Panc1 (cell line): Measurements from ENCODE around the gene FBXO45. TPM values are rescaled to one million over a fixed set of nuclear protein-coding genes. Genes with fewer than 3 reads are reported as not detected.
A peak's percentile ranks its signal among the peaks of the same experiment; 100 is the strongest.
"Not testable (repeated sequence)": the region's sequence is repeated elsewhere in the genome, so short reads cannot be mapped to it uniquely, and the experiment has no call there.

Source experiments
- ATAC-seq: fragments of 200-7000 bp; cut with Tn5 transposase; 2 replicates; pipeline ENCODE4 v1.9.1; 2020; ENCODE audit warnings: mild to moderate bottlenecking, moderate library complexity
- BruUV-seq: library from RNA; stranded (reverse); fragments of 400-500 nt; replicated peaks from 2 replicates; lab custom pipeline; 2021; lab: Mats Ljungman, UMichigan
- CTCF ChIA-PET: fragments of 300-600 bp; sonication (Branson Sonifier 250); formaldehyde crosslinking; loops from one replicate; lab custom pipeline; 2022; ENCODE audit warnings: antibody characterized with exemption; lab: Charles Lee
- POLR2A ChIA-PET: fragments of 300-600 bp; sonication (Branson Sonifier 250); formaldehyde crosslinking; loops from one replicate; lab custom pipeline; 2022; ENCODE audit warnings: antibody characterized with exemption; lab: Charles Lee
- DNase-seq: peaks from one replicate; pipeline ENCODE4 v3.0.0-alpha.2; 2010; ENCODE audit warnings: low read depth, low spot score
- H3K27ac ChIP-seq: 2 replicates; pipeline ENCODE4 v1.5.1; 2011; ENCODE audit warnings: mild to moderate bottlenecking, low read length, inconsistent platforms
- H3K27me3 ChIP-seq: fragments of 200-500 bp; sonication (Bioruptor generic); 2 replicates; pipeline ENCODE4 v1.6.0; 2014; ENCODE audit warnings: low read length, inconsistent platforms; ENCODE audit not compliant: control insufficient read depth, insufficient read depth
- H3K36me3 ChIP-seq: fragments of 200-500 bp; sonication (Bioruptor generic); 2 replicates; pipeline ENCODE4 v1.5.1; 2014; ENCODE audit warnings: inconsistent platforms, mild to moderate bottlenecking, low read length, moderate library complexity; ENCODE audit not compliant: control insufficient read depth, insufficient read depth
- H3K4me1 ChIP-seq: 2 replicates; pipeline ENCODE4 v1.5.1; 2011; ENCODE audit warnings: inconsistent platforms, mild to moderate bottlenecking, low read length, moderate library complexity; ENCODE audit not compliant: control insufficient read depth, insufficient read depth
- H3K4me3 ChIP-seq, 2 experiments: 2 replicates each; pipeline ENCODE4 v1.5.1; 2011 to 2012; ENCODE audit warnings: low read depth in 2 of 2, low read length in 2 of 2, mild to moderate bottlenecking in 2 of 2, inconsistent platforms in 1 of 2, moderate library complexity in 1 of 2
- H3K9me3 ChIP-seq: fragments of 200-500 bp; sonication (Bioruptor generic); 2 replicates; pipeline ENCODE4 v1.5.1; 2014; ENCODE audit warnings: low read depth, mild to moderate bottlenecking, inconsistent platforms, low read length, moderate library complexity; ENCODE audit not compliant: control insufficient read depth, insufficient read depth
- CTCF ChIP-seq: fragments of 450-650 bp; IDR thresholded peaks from 2 replicates; pipeline ENCODE4 v1.5.1; 2017; ENCODE audit warnings: mild to moderate bottlenecking
- POLR2AphosphoS5 ChIP-seq: IDR thresholded peaks from 2 replicates; pipeline ENCODE4 v1.6.1; 2012; ENCODE audit warnings: mild to moderate bottlenecking, low read depth, low read length, moderate library complexity
- REST ChIP-seq, 2 experiments: IDR thresholded peaks; 2 replicates each; pipeline ENCODE4 v1.6.1; 2011 to 2012; ENCODE audit warnings: low read depth in 2 of 2, control low read depth in 1 of 2, low read length in 1 of 2, mild to moderate bottlenecking in 1 of 2, moderate library complexity in 1 of 2; ENCODE audit not compliant: insufficient read depth in 1 of 2
- SIN3A ChIP-seq: IDR thresholded peaks from 2 replicates; pipeline ENCODE4 v1.6.1; 2012; ENCODE audit warnings: low read depth, mild to moderate bottlenecking, low read length, moderate library complexity, borderline replicate concordance; ENCODE audit not compliant: insufficient read depth
- TCF7L2 ChIP-seq: IDR thresholded peaks from 2 replicates; pipeline ENCODE4 v1.6.1; 2011; ENCODE audit warnings: mild to moderate bottlenecking, low read depth, low read length, inconsistent platforms
- in situ Hi-C: cut with HindIII; loops from 2 replicates; pipeline ENCODE4 v1.10.0; 2016; ENCODE audit warnings: low sequenced_read_pairs, low pct_unique_long_range_greater_than_20kb
- intact Hi-C: fragments of 100-400 bp; cut with micrococcal nuclease; formaldehyde crosslinking; loops from one replicate; pipeline ENCODE4 v1.10.0; 2022; ENCODE audit not compliant: unreplicated experiment
- total RNA-seq: library from RNA; stranded (reverse); gene quantifications from one replicate; pipeline ENCODE4 v1.2.1, GENCODE V29; 2021; ENCODE audit not compliant: unreplicated experiment

Gene FBXO45
- total RNA-seq, 1 experiment from 2014 or later = 21.6 TPM

DNA sequence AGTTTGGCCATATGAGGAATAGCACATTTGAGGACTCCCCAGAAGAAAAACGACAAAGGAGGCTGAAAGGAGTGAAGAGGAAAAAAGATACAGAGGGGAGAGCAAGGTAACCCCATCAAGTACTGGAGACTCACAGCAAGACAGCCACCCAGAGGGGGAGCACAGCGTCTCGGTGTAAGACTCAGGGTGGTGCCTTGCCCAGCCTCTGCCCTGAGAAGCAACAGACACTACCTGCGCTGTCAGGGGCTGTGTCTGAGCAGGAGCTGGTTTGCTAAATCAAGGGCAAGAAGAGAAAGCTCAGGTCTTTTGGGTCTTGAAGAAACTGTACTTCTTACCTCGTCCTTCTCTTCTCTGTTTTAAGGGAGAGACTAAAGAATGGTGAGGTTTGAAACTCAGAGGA lies 27.9 kb downstream of the FBXO45 start:
- no peaks in the 10 kb centered on the region for H3K9me3 ChIP-seq
- no peaks in the 10 kb centered on the region for H3K4me1 ChIP-seq
- no peak for TF ChIP-seq TCF7L2
- no peak for TF ChIP-seq SIN3A
- TF ChIP-seq CTCF = no peak
- TF ChIP-seq POLR2AphosphoS5 = no peak
- TF ChIP-seq REST (IDR thresholded peaks at IDR 0.05; ENCODE audit: insufficient read depth in 1 of 2, low read depth in 2 of 2, low read length in 1 of 2) = no peak
- no peaks in the 10 kb centered on the region for H3K27me3 ChIP-seq
- H3K27ac ChIP-seq = no peak overlapping the region
- peak; percentile 70 for ATAC-seq
- POLR2A ChIA-PET = interaction anchor here (0.6 kb wide), 1 partner anchor 23 kb away, joined by 7 read pairs; no protein-coding TSS in a partner anchor
- in situ Hi-C loops = no loop called here
- intact Hi-C loops = no loop called here
- H3K4me3 ChIP-seq = no peak overlapping the region
- CTCF ChIA-PET = interaction anchor here (1.3 kb wide), 1 partner anchor 13 kb away, joined by 5 read pairs; no protein-coding TSS in a partner anchor
- no peaks in the 10 kb centered on the region for H3K36me3 ChIP-seq
- no TSS peak for BruUV-seq
- no peak for DNase-seq

DNA sequence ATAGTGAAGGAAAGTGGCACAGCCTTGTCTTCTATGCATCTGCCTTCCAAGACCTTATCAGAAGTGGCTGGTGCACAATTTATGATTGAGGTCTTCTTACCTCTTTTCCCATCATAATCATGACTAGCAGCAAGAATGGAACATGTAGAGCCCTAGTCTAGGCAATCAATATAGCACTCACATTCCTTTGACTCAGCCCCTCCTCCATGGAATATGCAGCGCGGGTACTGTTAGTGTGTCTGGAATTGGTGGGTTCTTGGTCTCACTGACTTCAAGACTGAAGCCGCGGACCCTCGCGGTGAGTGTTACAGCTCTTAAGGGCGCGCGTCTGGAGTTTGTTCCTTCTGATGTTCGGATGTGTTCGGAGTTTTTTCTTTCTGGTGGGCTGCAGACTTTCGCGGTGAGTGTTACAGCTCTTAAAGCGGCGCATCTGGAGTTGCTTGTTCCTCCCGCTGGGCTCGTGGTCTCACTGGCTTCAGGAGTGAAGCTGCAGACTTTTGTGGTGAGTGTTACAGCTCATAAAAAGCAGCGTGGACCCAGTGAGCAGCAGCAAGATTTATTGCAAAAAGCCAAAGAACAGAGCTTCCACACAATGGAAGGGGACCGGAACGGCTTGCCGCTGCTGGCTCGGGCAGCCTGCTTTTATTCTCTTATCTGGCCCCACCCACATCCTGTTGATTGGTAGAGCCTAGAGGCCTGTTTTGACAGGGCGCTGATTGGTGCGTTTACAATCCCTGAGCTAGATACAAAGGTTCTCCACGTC lies 29.7 kb downstream of the FBXO45 start:
- CTCF ChIA-PET, H3K27ac ChIP-seq, BruUV-seq, H3K4me1 ChIP-seq, ATAC-seq, intact Hi-C loops, H3K4me3 ChIP-seq, in situ Hi-C loops, DNase-seq, H3K9me3 ChIP-seq, H3K27me3 ChIP-seq, H3K36me3 ChIP-seq, POLR2A ChIA-PET: not testable (repeated sequence)

- ATAC-seq = no peak
- Histone ChIP-seq H3K4me3 (no peak overlapping the region), H3K27ac (no peak overlapping the region), H3K27me3 (no peaks in the 10 kb centered on the region), H3K36me3 (no peaks in the 10 kb centered on the region), H3K9me3 (no peaks in the 10 kb centered on the region), H3K4me1 (peaks cover 5% of the 10 kb centered on the region; the same call in 1 of the 2 replicates)
- BruUV-seq = no TSS peak
- POLR2A ChIA-PET = no interaction called here
- no peak for DNase-seq
- TF ChIP-seq SIN3A = no peak
- TF ChIP-seq TCF7L2 = no peak
- TF ChIP-seq CTCF = no peak
- no peak for TF ChIP-seq POLR2AphosphoS5
- no peak for TF ChIP-seq REST (IDR thresholded peaks at IDR 0.05; ENCODE audit: insufficient read depth in 1 of 2, low read depth in 2 of 2, low read length in 1 of 2)
- intact Hi-C loops (no loop called here), in situ Hi-C loops (no loop called here)
- CTCF ChIA-PET = interaction anchor here (0.6 kb wide), 1 partner anchor 1678 kb away, joined by 3 read pairs; no protein-coding TSS in a partner anchor
These were observed 31.3 kb downstream of the FBXO45 start for GRCh38 chr3:196599734-196600128.
